ENCODE results near the gene AKAP9.
"Not testable (repeated sequence)": the region's sequence is repeated elsewhere in the genome, so short reads cannot be mapped to it uniquely, and the experiment has no call there.

The AKAP9 gene

DNA sequence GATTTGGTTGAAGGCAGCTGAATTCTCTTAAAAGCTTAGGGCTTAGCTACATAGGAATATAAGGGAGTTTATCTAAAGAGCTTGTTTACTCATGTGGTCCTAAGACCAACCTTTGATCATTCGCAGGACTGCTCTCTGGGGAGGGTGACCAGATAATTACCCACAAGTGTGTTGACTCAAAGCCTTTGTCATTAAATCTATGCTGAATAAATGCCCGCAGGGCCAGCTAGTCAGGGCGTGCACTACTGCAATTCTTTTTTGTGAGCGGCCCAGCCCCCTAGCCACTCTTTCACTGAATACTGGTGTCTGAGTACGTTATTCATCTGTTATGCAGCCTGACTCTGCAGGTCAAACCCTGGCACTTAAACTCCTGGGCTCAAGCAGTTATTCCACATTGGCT is 69.6 kb downstream of the AKAP9 start:
- H3K36me3 ChIP-seq, result peaks cover 26% of the 10 kb centered on the region

GRCh38 chr7:92013611-92014010 is 72.9 kb downstream of the AKAP9 start:
- H3K9me3 ChIP-seq, result no peaks in the 10 kb centered on the region
- no peaks in the 10 kb centered on the region for H3K27me3 ChIP-seq
- no peak overlapping the region for H3K27ac ChIP-seq
- H3K4me3 ChIP-seq (ENCODE audit: low read depth in 1 of 2, low read length in 1 of 2), result no peak overlapping the region
- no peak for TF ChIP-seq CTCF (IDR thresholded peaks at IDR 0.05)
- peaks cover 37% of the 10 kb centered on the region for H3K36me3 ChIP-seq
- H3K4me1 ChIP-seq (ENCODE audit: control insufficient read depth in 1 of 2, insufficient read depth in 1 of 2, low read depth in 1 of 2, low read length in 1 of 2), result no peaks in the 10 kb centered on the region

More for the DNA sequence above, 69.6 kb downstream of the AKAP9 start:
- no peaks in the 10 kb centered on the region for H3K9me3 ChIP-seq
- TF ChIP-seq CTCF (IDR thresholded peaks at IDR 0.05), result no peak
- no peaks in the 10 kb centered on the region for H3K4me1 ChIP-seq (ENCODE audit: control insufficient read depth in 1 of 2, insufficient read depth in 1 of 2, low read depth in 1 of 2, low read length in 1 of 2)
- H3K27me3 ChIP-seq, result no peaks in the 10 kb centered on the region
- no peak overlapping the region for H3K4me3 ChIP-seq (ENCODE audit: low read depth in 1 of 2, low read length in 1 of 2)
- no peak overlapping the region for H3K27ac ChIP-seq

DNA sequence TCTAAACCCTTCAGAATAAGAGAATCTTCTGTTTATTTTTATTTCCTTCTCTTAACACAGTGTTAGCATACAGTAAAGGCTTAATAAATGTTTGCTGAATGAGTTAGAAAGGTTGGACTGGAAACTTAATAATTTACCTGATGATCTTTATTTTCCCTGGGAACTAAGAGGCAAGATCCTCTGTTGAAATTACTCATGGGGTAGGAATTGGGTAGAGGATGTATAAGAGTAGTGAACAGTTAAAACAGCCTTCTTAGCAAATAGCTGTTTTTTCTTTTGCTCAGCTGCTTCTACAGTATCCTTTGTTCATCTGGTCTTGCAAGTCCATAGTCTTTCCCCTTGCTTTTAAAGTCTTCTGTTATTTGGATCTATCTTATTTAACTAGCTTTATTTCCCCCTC is 80.0 kb downstream of the AKAP9 start:
- Histone ChIP-seq H3K4me1 (ENCODE audit: control insufficient read depth in 1 of 2, insufficient read depth in 1 of 2, low read depth in 1 of 2, low read length in 1 of 2) (no peaks in the 10 kb centered on the region), H3K36me3 (peaks cover 82% of the 10 kb centered on the region), H3K27ac (no peak overlapping the region), H3K9me3 (no peaks in the 10 kb centered on the region), H3K4me3 (ENCODE audit: low read depth in 1 of 2, low read length in 1 of 2) (no peak overlapping the region), H3K27me3 (no peaks in the 10 kb centered on the region)
- no peak for TF ChIP-seq CTCF (IDR thresholded peaks at IDR 0.05)

DNA sequence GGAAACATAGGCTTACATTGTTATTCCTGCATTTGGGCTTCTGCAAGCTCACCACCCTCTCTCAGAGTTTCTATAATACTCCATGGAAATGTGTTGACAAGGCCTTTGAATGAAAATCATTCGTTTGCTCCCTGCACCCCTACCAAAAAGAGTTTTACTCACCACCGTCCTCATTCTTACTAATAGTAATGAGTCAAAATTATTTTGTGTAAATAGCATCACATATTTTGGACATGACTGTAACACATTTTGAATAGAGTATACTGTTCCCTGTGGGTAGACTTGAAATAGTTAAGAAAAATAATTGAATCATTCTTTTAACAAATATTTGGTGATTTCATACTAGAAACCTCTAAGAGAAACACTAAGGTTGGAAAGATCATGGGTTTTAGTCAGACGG is 84.6 kb downstream of the AKAP9 start:
- no peaks in the 10 kb centered on the region for H3K27me3 ChIP-seq
- no peaks in the 10 kb centered on the region for H3K4me1 ChIP-seq (ENCODE audit: control insufficient read depth in 1 of 2, insufficient read depth in 1 of 2, low read depth in 1 of 2, low read length in 1 of 2)
- no peak overlapping the region for H3K4me3 ChIP-seq (ENCODE audit: low read depth in 1 of 2, low read length in 1 of 2)
- H3K36me3 ChIP-seq, result peaks cover 74% of the 10 kb centered on the region
- H3K27ac ChIP-seq, result no peak overlapping the region
- H3K9me3 ChIP-seq, result no peaks in the 10 kb centered on the region
- TF ChIP-seq CTCF (IDR thresholded peaks at IDR 0.05), result no peak

DNA sequence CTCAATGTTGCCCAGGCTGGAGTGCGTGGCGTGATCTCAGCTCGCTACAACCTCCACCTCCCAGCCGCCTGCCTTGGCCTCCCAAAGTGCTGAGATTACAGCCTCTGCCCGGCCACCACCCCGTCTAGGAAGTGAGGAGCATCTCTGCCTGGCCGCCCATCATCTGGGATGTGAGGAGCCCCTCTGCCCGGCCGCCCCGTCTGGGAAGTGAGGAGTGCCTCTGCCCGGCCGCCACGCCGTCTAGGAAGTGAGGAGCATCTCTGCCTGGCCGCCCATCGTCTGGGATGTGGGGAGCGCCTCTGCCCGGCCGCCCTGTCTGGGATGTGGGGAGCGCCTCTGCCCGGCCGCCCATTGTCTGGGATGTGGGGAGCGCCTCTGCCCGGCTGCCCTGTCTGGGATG is 86.0 kb downstream of the AKAP9 start:
- H3K27ac ChIP-seq; H3K4me1 ChIP-seq (ENCODE audit: control insufficient read depth in 1 of 2, insufficient read depth in 1 of 2, low read depth in 1 of 2, low read length in 1 of 2); H3K9me3 ChIP-seq; H3K4me3 ChIP-seq (ENCODE audit: low read depth in 1 of 2, low read length in 1 of 2); H3K27me3 ChIP-seq: not testable (repeated sequence)
- peaks cover 78% of the 10 kb centered on the region for H3K36me3 ChIP-seq

GRCh38 chr7:92027128-92027527 is 86.5 kb downstream of the AKAP9 start:
- H3K27me3 ChIP-seq; H3K4me1 ChIP-seq (ENCODE audit: control insufficient read depth in 1 of 2, insufficient read depth in 1 of 2, low read depth in 1 of 2, low read length in 1 of 2); H3K9me3 ChIP-seq; H3K27ac ChIP-seq; H3K4me3 ChIP-seq (ENCODE audit: low read depth in 1 of 2, low read length in 1 of 2): not testable (repeated sequence)
- H3K36me3 ChIP-seq, result peaks cover 79% of the 10 kb centered on the region

DNA sequence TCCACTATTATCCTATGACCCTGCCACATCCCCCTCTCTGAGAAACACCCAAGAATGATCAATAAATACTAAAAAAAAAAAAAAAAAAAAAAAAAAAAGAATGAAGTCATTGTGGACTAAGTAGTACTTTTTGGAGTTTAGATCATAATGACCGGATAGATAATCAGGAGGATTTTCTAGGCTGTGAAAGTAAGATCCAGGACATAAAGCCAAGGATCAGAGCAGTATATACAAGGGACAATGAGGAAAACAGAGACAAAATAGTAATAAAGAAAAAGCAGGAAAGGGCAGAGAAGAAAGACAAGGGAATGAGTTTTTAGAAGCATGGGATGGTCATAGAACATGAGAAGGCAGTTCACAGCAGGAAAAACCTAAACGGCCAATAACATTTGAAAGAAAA is 87.6 kb downstream of the AKAP9 start:
- Histone ChIP-seq H3K4me1 (ENCODE audit: control insufficient read depth in 1 of 2, insufficient read depth in 1 of 2, low read depth in 1 of 2, low read length in 1 of 2) (no peaks in the 10 kb centered on the region), H3K4me3 (ENCODE audit: low read depth in 1 of 2, low read length in 1 of 2) (no peak overlapping the region), H3K27me3 (no peaks in the 10 kb centered on the region), H3K27ac (no peak overlapping the region), H3K9me3 (no peaks in the 10 kb centered on the region), H3K36me3 (peaks cover 68% of the 10 kb centered on the region)
- no peak for TF ChIP-seq CTCF (IDR thresholded peaks at IDR 0.05)

All from neutrophil (primary cell).